Cerebellar nuclear complex (tissue), 1 donor: ENCODE results near the gene SLC22A5.
"Not testable (repeated sequence)": the region's sequence is repeated elsewhere in the genome, so short reads cannot be mapped to it uniquely, and the experiment has no call there.

Experiments used
- DNase-seq, 2 experiments: peaks; one replicate each; lab custom pipeline; 2025; lab: John Stamatoyannopoulos, UW

SLC22A5 gene

DNA sequence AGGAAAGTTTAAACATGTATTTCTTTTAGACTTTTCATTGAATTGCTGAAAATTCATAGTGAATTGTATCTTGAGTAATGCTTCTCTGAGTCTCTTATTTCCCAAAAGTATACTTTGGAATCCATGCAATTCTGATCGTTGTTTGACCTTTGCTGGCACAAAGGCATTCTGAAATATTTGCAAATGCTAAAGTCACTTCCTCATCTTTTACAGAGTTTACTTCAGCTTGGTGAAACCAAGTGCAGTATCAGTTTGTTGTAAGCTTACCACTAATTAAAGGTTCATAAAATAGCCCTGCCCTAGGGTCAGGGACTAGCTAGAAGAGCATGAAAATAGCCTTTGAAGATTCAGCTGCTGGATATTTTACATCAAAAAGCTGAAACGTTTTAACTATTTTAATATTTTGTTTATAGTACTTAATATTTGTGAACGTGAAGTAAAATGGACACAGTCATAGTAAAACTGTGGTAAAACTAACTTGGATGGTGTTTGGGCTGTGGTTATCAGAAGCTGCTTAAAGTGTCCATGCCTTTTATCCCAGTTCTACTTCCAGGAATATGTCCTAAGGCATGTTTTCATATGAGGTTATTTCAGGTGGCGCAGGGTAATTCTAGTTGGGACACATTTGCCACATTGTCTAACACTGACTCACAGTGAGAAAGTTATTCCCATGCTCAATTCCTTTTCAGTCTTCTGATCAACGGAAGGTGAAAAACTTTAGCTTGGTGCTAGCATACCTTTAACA lies 45.3 kb downstream of the SLC22A5 start:
- no peak for DNase-seq

DNA sequence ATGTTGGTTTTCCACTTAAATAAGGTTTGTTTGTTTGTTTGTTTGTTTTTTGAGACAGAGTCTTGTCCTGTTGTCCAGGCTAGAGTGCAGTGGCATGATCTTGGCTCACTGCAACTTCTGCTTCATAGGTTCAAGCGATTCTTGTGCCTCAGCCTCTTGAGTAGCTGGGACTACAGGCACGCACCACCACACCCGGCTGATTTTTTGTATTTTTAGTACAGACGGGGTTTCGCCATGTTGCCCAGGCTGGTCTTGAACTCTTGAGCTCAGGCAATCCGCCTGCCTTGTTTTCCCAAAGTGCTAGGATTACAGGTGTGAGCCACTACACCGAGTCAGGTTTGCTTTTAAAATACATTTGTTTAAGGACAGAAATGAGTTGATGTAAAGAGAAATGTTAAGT lies 46.0 kb downstream of the SLC22A5 start:
- not testable (repeated sequence) for DNase-seq

DNA sequence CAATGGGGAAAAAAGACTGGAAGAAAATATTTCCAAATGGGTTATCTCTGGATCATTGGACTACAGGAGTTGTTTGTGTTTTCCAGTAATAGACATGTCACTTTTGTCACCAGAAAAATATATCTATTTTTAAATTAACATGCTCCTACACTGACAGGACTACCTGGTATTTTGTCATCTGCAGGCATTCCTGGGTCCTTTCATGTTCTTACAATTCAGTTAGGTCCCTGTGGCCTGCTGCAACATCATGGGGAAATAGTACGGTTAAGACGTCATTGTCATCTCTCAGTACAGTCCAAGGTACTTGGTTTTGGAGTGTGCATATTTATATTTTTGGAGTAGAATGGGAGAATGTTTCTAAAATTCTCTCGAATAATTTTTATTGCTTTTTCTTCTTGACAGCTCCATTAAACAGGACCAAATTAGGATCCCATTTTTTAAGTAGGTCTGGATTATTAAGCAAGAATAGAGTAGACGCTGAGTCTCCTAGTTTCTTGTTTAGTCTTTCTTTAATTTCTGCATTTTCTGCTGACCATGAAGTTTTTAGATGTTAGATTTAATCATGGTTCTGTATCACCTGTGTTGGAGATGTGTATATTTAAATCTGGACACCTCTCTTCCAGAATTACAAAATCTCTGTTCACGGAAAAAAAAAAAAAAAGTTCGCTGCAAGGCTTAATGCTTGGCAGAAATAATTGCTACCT lies 46.9 kb downstream of the SLC22A5 start:
- no peak for DNase-seq

- DNase-seq = no peak
Observed at GRCh38 chr5:132417010-132417439, 47.5 kb downstream of the SLC22A5 start.

DNA sequence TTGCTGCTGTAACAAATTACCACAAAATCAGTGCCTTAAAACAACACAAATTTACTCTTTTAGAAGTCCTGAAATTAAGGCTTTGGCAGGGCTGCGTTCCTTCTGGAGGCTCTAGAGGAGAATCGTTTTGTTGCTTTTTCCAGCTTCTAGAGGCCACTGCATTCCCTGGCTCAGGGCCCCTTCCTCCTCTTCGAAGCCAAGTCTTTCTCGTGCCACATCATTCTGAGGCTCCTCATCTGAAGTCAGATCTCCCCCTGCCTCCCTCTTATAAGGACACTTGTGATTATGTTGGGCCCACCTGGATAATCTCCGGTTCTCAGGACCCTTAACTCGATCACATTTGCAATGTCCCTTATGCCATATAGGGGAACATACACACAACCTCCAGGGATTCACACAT lies 48.0 kb downstream of the SLC22A5 start:
- DNase-seq = no peak

DNA sequence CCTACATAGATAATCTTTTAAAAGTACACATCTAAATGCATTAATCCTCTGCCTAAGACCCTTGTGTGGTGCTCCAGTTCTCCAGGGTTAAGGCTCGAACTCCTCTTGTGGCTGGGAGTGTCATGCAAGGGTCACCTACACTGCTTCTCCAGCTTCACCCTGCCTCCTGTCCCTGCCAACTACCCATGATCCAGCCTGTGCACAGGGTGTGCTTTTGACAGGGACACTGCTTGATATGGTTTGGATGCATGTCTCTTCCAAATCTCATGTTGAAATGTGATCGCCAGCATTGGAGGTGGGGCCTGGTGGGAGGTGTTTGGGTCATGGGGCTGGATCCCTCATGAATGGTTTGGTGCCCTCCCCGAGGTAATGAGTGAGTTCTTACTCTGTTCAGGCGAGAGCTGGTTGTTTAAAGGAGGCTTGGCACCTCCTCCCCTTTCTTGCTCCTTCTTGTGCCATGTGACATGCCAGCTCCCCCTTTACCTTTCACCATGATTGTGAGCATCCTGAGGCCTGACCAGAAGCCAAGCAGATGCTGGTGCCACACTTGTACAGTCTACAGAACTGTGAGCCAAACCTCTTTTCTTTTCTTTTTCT lies 48.5 kb downstream of the SLC22A5 start:
- DNase-seq = no peak

GRCh38 chr5:132418881-132419280 lies 49.4 kb downstream of the SLC22A5 start:
- no peak for DNase-seq

DNA sequence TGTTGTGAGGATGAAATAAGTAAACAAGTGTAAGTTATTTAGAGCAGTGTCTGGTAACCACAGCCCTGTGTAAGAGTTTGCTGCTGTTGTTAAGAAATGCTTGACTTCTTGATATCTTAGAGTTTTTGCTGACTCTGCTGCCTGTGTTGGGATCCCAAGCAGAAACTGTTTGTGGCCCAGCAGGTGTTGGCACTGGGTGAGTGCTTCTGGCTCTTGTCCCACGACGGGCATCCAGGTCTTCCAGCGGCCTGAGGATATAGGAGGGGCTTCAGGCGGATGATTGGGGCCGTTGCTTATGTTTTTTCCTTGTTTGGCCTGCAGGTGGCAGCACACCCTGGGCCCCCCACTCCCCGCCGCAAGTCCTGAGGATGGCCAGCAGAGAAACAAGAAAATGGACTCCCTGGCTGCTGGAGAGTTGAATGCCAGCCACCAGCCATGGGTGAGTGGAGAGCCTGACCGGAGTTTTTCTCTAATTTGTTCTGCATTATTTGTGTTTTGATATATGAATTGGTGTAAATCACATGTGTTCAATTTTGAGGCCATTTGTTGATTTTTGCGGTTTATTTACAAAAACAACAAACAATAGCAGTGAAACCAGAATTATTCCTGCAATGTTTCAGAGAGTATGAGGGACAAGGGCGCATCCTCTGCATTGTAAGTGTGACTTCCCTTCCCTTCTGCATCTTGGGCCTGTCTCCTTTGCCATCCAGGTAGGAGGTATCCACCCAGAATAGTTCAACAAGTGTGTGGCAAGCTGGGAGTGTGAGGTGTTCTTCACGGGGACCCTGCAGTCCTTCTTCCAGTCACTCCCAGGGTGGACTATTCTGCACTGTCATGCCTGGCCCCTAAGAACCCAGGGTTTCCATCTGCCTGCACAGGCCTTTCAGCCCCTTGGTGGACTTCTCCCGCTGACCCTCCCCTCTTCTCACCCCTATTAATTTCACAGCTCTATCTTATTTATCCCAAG lies 50.3 kb downstream of the SLC22A5 start:
- DNase-seq = peak in 1 of 2 experiments; percentile 69

DNA sequence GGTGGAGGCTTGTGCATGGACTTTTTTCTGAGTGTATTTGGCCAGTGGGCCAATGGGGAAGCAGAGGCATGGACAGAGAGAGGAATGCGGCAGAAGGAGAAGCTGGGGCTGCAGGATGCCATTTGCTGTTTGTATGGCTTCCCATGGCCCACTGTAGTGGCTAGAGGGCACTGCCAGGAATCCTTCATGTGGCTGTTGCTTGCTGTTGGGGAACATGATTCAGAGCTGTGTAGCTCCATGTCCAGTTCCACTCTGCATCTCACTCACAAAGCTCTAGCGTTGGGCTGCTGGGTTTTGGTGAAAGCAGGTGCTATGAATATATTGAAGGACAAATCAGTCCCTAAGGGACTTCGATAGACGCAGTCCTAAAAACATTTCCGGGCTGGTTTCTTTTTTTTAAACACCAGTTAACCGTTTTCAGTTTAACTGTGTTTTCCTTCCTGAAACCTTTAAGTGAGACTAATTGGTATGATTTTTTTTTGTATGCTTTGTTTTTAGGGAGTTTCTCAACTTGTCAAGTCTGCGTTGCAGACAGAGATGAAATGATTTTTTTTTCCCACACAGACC lies 51.3 kb downstream of the SLC22A5 start:
- DNase-seq = no peak

GRCh38 chr5:132421462-132421861 lies 52.0 kb downstream of the SLC22A5 start:
- DNase-seq = no peak

DNA sequence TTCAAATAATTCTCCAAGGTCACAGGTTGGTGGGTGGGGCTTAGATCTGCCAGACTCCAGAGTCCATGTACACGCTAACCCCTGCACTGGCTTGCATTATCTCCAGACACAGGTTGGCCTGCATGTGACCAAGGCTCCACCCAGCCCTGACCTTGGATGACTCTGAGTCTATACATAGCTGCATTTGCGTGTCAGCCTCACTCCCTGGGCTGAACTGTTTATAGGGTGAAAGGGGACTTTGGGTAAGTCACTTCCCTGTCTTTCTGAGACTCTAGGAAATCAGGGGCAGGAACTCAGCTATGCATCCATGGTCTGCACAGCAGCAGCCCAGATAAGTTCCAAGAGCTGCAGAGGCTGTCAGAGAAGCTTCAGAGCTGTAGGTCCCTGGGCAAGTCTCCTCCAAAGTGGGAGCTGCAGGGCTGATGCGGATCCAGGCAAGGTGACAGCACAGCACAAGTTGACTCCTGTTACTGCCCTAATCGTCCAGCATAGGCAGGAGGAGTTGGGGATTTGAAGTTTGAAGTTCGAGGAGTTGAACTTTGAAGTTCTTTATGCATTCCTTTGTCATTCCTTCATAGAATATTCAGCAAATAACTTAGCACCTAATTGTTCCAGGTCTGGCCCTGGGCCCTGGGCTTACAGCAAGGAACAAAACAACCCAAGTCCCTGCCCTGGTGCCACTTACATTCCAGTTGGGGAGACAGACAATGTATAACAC lies 53.4 kb downstream of the SLC22A5 start:
- no peak for DNase-seq

- DNase-seq = no peak
Observed at GRCh38 chr5:132423438-132423898, 54.0 kb downstream of the SLC22A5 start.

GRCh38 chr5:132424167-132424880 lies 54.8 kb downstream of the SLC22A5 start:
- DNase-seq = no peak

DNA sequence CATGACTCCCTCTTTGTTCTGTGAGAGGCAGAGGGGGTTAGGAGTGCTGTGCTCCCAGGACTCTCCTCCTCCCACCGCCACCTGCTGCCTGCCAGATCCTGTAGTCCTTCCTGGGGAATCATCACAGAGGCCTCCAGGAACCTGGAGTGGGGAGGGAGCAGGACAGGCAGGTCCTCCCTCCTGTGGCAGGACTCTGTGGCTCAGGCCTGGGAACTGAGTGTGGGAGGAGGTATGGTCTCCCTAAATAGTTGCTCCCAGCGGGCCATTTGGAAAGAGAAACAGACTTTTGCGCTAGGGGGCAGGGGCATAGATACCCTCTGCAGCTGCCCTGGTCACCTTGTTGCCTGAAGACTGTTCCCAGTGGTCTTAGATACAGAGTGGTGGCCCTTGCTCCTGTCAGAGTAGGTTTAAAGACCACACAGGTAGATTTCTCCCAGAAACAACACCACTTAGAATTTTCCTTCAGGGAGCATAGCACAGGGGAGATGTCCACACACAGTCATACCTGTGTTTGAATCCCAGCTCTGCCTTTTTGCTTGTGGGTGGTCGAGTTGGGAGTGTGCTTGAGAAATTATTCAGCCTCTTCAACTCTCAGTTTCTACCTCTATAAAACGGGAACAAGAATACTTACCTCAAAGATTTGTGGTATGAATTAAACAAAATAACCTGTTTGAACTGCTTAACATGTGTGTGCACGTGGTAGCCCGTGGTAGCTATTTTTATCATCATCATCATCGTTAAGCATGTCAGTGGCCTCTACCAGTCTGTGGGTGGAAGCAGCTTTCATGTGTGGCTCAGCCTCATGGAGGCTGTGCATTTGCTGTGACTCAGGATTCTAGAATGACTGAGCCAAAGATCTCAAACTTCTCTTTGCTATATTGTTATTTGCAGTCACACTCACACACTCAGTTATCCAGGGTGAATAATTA lies 55.8 kb downstream of the SLC22A5 start:
- no peak for DNase-seq

DNA sequence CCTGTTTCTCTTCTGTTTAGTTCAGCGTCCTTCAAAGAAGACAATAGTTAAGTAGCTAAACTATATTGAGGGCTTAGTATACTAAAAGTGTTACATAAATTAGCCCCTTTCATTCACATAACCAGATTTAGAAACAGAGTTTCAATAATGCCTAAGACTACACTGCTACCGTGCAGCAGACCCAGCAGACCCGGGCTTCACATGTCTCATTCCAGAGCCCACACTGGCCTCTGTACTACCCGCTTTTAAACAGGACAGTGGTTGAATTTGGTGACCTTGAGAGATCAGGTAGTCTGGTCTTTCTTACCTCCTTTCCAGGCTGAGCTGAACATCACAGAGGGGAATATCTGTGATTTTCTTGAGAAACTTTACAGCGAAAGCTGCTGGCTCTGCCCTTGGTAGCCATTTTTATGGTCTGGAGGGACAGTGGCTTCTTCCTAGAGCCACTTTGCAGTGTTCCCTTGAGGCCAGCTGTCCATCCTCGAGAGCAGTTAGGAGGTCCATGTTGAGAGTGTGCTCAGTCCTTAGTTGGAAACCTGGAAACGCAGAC lies 56.5 kb downstream of the SLC22A5 start:
- DNase-seq = no peak

- no peak for DNase-seq
Observed at GRCh38 chr5:132426525-132427138, 57.1 kb downstream of the SLC22A5 start.

GRCh38 chr5:132427281-132428146 lies 58.0 kb downstream of the SLC22A5 start:
- peak in 1 of 2 experiments; percentile 17 for DNase-seq
